ENCODE measurements around the gene DHRS11.

The DHRS11 gene

DNA sequence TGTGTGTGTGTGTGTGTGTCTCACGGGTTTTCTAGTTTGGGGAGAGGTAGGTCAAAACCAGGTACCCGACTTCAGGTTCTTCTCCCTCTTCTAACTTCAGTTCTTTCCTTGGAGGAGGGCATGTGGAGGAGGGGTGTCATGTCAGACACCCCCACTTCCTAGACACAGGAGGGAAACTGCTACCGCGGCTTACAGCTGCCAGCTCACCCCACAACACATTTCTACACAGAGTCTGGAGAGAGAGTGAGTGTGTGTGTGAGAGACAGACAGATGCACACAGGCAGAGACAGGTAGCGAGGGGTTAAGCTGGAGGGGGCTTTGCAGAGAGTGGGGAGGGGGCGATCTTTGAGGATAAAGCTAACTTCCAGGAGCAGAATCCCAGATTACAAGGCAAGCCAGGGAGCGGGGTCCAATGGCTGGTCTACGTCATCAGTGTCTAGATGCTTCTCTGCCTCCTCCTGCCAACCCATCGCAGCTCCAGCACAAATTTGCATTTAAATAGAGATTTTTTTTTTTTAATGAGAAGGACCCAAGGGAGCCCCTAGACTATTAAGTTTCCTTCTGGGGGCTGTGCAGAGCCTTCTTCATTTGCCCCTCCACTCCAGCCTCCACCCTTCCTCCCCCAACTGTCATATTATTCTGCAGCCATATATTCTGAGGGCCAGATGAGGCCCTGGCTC, 58.6 kb downstream of the DHRS11 start:
- no peak for DNase-seq (ENCODE audit: low read depth in 2 of 3, low spot score in 2 of 3)

Measured in activated CD8-positive, alpha-beta memory T cell treated with anti-CD3 and anti-CD28 coated beads for 48 hours (primary cell).